Measurements from ENCODE around the gene KIAA0753.

- TF ChIP-seq TEAD4 (IDR thresholded peaks at IDR 0.05; ENCODE audit: borderline replicate concordance, insufficient read depth) (no peak), POLR2AphosphoS5 (IDR thresholded peaks at IDR 0.05; ENCODE audit: low read depth, low read length) (no peak), TAF1 (IDR thresholded peaks at IDR 0.05; ENCODE audit: borderline replicate concordance, low read depth, low read length) (no peak), CTCF (IDR thresholded peaks at IDR 0.05) (no peak), SIN3A (IDR thresholded peaks at IDR 0.05; ENCODE audit: borderline replicate concordance, low read depth, low read length) (no peak), USF1 (IDR thresholded peaks at IDR 0.05; ENCODE audit: borderline replicate concordance, low read depth) (no peak), MEF2A (IDR thresholded peaks at IDR 0.05; ENCODE audit: borderline replicate concordance, low read depth) (no peak), SMC3 (IDR thresholded peaks at IDR 0.05; ENCODE audit: low read depth, low read length) (no peak), YY1 (IDR thresholded peaks at IDR 0.05; ENCODE audit: low read depth) (no peak), RCOR1 (IDR thresholded peaks at IDR 0.05; ENCODE audit: low read length) (no peak), GABPA (IDR thresholded peaks at IDR 0.05; ENCODE audit: low read depth) (no peak), USF2 (IDR thresholded peaks at IDR 0.05; ENCODE audit: borderline replicate concordance, low read depth, low read length) (no peak)
Observed at GRCh38 chr17:6531575-6531974, 108.9 kb downstream of the KIAA0753 start.

All from SK-N-SH (cell line).